Measurements from ENCODE around the gene PEX7. TPM values are rescaled to one million over a fixed set of nuclear protein-coding genes. Genes with fewer than 3 reads are reported as not detected.
A peak's percentile ranks its signal among the peaks of the same experiment; 100 is the strongest.

PEX7 gene
- total RNA-seq, 1 donor from 2014 or later = 5.2 TPM

- DNase-seq (ENCODE audit: extremely low spot score, unreplicated experiment) = no peak
- H3K9me3 Mint-ChIP-seq (ENCODE audit: unreplicated experiment) = no peaks in the 10 kb centered on the region
- no peaks in the 10 kb centered on the region for H3K27me3 Mint-ChIP-seq (ENCODE audit: unreplicated experiment)
- peaks cover 23% of the 10 kb centered on the region for H3K4me1 Mint-ChIP-seq (ENCODE audit: unreplicated experiment)
- no peaks in the 10 kb centered on the region for H3K36me3 Mint-ChIP-seq (ENCODE audit: unreplicated experiment)
- TF ChIP-seq CTCF (IDR thresholded peaks at IDR 0.05) = no peak
- H3K27ac Mint-ChIP-seq (ENCODE audit: unreplicated experiment) = peak overlapping the region; percentile 64
- H3K4me3 Mint-ChIP-seq (ENCODE audit: unreplicated experiment) = peak overlapping the region; percentile 82
Measured at GRCh38 chr6:136790411-136791295, 31.7 kb upstream of the PEX7 start.

GRCh38 chr6:136791296-136792094, 30.9 kb upstream of the PEX7 start:
- H3K27ac Mint-ChIP-seq (ENCODE audit: unreplicated experiment) = peak overlapping the region; percentile 64
- H3K27me3 Mint-ChIP-seq (ENCODE audit: unreplicated experiment) = no peaks in the 10 kb centered on the region
- peaks cover 23% of the 10 kb centered on the region for H3K4me1 Mint-ChIP-seq (ENCODE audit: unreplicated experiment)
- TF ChIP-seq CTCF (IDR thresholded peaks at IDR 0.05) = no peak
- no peaks in the 10 kb centered on the region for H3K36me3 Mint-ChIP-seq (ENCODE audit: unreplicated experiment)
- peak overlapping the region; percentile 82 for H3K4me3 Mint-ChIP-seq (ENCODE audit: unreplicated experiment)
- DNase-seq (ENCODE audit: extremely low spot score, unreplicated experiment) = no peak
- H3K9me3 Mint-ChIP-seq (ENCODE audit: unreplicated experiment) = no peaks in the 10 kb centered on the region

GRCh38 chr6:136792095-136792409, 30.3 kb upstream of the PEX7 start:
- Mint-ChIP-seq H3K4me1 (ENCODE audit: unreplicated experiment) (peaks cover 23% of the 10 kb centered on the region), H3K4me3 (ENCODE audit: unreplicated experiment) (peak overlapping the region; percentile 94), H3K27me3 (ENCODE audit: unreplicated experiment) (no peaks in the 10 kb centered on the region), H3K36me3 (ENCODE audit: unreplicated experiment) (no peaks in the 10 kb centered on the region), H3K9me3 (ENCODE audit: unreplicated experiment) (no peaks in the 10 kb centered on the region), H3K27ac (ENCODE audit: unreplicated experiment) (no peak overlapping the region)
- no peak for DNase-seq (ENCODE audit: extremely low spot score, unreplicated experiment)
- no peak for TF ChIP-seq CTCF (IDR thresholded peaks at IDR 0.05)

GRCh38 chr6:136792410-136793262, 29.8 kb upstream of the PEX7 start, which contains the start of gene MAP3K5:
Gene MAP3K5, minus strand, starts transcription at chr6:136792477. Its CDS starts 320 bp downstream, at chr6:136792157.
- peak; percentile 90 for TF ChIP-seq CTCF (IDR thresholded peaks at IDR 0.05)
- peak; percentile 95 for DNase-seq (ENCODE audit: extremely low spot score, unreplicated experiment)

More at GRCh38 chr6:136792410-136793262, 29.8 kb upstream of the PEX7 start, which contains the start of gene MAP3K5:
- Mint-ChIP-seq H3K27me3 (ENCODE audit: unreplicated experiment) (no peaks in the 10 kb centered on the region), H3K27ac (ENCODE audit: unreplicated experiment) (peak within 1 kb of the TSS; percentile 82), H3K36me3 (ENCODE audit: unreplicated experiment) (no peaks in the 10 kb centered on the region), H3K9me3 (ENCODE audit: unreplicated experiment) (peaks cover 2% of the 10 kb centered on the region), H3K4me1 (ENCODE audit: unreplicated experiment) (peaks cover 21% of the 10 kb centered on the region), H3K4me3 (ENCODE audit: unreplicated experiment) (peak within 1 kb of the TSS; percentile 94)

Data from osteocyte (in vitro differentiated cells).